Choroid plexus epithelial cell (primary cell): Measurements from ENCODE around the gene CUTC.
A peak's percentile ranks its signal among the peaks of the same experiment; 100 is the strongest.
"Not testable (repeated sequence)": the region's sequence is repeated elsewhere in the genome, so short reads cannot be mapped to it uniquely, and the experiment has no call there.

Experiments
- DNase-seq: peaks from one replicate; pipeline ENCODE4 v3.0.0-alpha.2; 2010; ENCODE audit warnings: low read depth
- H3K4me3 ChIP-seq: 2 replicates; pipeline ENCODE4 v1.5.1; 2011; ENCODE audit warnings: low read depth, mild to moderate bottlenecking, control low read depth, low read length, moderate library complexity
- TF ChIP-seq, protein P1 (sequence below): conservative IDR thresholded peaks from 2 replicates; pipeline ENCODE4 v1.5.1; 2011; ENCODE audit warnings: low read depth, mild to moderate bottlenecking, control low read depth, inconsistent platforms, low read length, moderate library complexity

The CUTC gene

DNA sequence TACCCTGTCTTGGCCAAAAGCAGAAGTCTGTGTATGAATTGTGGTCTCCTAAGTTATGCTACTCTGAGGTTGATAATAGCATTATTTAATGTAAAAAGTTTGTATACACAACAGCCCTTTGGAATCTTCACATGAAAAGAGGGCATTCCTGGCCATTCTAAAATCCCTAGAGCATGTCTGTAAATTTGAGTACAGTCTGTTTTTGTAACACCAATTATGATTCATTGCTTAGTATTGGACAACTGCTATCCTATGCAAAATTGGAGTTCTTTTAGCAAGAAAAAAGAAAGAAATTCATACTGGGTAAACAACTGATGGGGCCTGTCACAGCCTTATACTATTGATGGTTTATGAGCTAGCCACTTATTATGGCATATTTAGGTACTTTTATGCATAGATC is 10.2 kb downstream of the CUTC start:
- TF ChIP-seq, protein P1, sequence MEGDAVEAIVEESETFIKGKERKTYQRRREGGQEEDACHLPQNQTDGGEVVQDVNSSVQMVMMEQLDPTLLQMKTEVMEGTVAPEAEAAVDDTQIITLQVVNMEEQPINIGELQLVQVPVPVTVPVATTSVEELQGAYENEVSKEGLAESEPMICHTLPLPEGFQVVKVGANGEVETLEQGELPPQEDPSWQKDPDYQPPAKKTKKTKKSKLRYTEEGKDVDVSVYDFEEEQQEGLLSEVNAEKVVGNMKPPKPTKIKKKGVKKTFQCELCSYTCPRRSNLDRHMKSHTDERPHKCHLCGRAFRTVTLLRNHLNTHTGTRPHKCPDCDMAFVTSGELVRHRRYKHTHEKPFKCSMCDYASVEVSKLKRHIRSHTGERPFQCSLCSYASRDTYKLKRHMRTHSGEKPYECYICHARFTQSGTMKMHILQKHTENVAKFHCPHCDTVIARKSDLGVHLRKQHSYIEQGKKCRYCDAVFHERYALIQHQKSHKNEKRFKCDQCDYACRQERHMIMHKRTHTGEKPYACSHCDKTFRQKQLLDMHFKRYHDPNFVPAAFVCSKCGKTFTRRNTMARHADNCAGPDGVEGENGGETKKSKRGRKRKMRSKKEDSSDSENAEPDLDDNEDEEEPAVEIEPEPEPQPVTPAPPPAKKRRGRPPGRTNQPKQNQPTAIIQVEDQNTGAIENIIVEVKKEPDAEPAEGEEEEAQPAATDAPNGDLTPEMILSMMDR = no peak
- no peak overlapping the region for H3K4me3 ChIP-seq
- DNase-seq = peak; percentile 61

- TF ChIP-seq, protein P1 = no peak
- no peak overlapping the region for H3K4me3 ChIP-seq
- peak; percentile 44 for DNase-seq
Observed at GRCh38 chr10:99742701-99743100, 10.7 kb downstream of the CUTC start.

GRCh38 chr10:99743841-99744240 is 11.8 kb downstream of the CUTC start:
- H3K4me3 ChIP-seq = no peak overlapping the region
- TF ChIP-seq, protein P1 = no peak
- no peak for DNase-seq

GRCh38 chr10:99746166-99746565 is 14.1 kb downstream of the CUTC start:
- H3K4me3 ChIP-seq, DNase-seq: not testable (repeated sequence)

GRCh38 chr10:99748823-99749451 is 16.9 kb downstream of the CUTC start:
- no peak overlapping the region for H3K4me3 ChIP-seq
- no peak for DNase-seq
- TF ChIP-seq, protein P1 = no peak

GRCh38 chr10:99750641-99751040 is 18.6 kb downstream of the CUTC start:
- TF ChIP-seq, protein P1 = no peak
- H3K4me3 ChIP-seq = no peak overlapping the region
- DNase-seq = no peak

GRCh38 chr10:99754670-99755069 is 22.6 kb downstream of the CUTC start:
- H3K4me3 ChIP-seq = no peak overlapping the region
- TF ChIP-seq, protein P1 = no peak
- DNase-seq = peak; percentile 32
